ENCODE results near the gene RASGRP3. TPM values are rescaled to one million over a fixed set of nuclear protein-coding genes. Genes with fewer than 3 reads are reported as not detected.

RASGRP3 gene
- total and polyA plus RNA-seq, 2 donors (not counting 1 experiment from before 2014, with no cell fraction given) = 0.50 to 6.1 TPM

DNA sequence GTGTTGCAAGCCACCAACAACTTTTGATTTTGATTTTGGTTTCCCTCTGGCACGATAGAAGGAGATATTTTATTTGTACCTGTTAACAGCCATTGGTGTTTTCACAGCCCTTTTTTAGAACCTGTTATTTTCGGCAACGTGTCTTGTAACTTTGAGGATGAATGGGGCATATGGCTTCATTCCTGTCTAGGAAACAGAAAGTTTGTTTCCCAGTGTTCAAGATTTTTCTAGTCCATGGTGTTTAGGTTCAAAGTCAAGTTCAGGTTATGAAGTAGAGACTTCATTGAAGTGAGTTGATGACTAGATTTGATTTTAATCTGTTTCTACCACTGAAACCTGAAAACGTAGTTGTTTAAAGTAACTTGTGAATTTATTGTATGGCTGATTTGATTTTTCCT is 343 bp downstream of the RASGRP3 start:
- H3K4me2 ChIP-seq (ENCODE audit: extremely low read depth, insufficient read depth, low read length) = peak overlapping the region; percentile 94
- H4K20me1 ChIP-seq (ENCODE audit: control insufficient read depth, extremely low read depth, insufficient read depth, low read length) = no peaks in the 10 kb centered on the region
- H3K9me3 ChIP-seq (ENCODE audit: control insufficient read depth, insufficient read depth, low read depth, low read length) = no peaks in the 10 kb centered on the region
- no peak for DNase-seq (ENCODE audit: low read depth in 2 of 2)
- no peak overlapping the region for H3K9ac ChIP-seq (ENCODE audit: insufficient read depth, low read length)
- no peaks in the 10 kb centered on the region for H3K36me3 ChIP-seq (ENCODE audit: control insufficient read depth, insufficient read depth, low read length)
- no peak for TF ChIP-seq EZH2 (IDR thresholded peaks at IDR 0.05; ENCODE audit: low read length, missing control alignments)
- TF ChIP-seq, protein P1, sequence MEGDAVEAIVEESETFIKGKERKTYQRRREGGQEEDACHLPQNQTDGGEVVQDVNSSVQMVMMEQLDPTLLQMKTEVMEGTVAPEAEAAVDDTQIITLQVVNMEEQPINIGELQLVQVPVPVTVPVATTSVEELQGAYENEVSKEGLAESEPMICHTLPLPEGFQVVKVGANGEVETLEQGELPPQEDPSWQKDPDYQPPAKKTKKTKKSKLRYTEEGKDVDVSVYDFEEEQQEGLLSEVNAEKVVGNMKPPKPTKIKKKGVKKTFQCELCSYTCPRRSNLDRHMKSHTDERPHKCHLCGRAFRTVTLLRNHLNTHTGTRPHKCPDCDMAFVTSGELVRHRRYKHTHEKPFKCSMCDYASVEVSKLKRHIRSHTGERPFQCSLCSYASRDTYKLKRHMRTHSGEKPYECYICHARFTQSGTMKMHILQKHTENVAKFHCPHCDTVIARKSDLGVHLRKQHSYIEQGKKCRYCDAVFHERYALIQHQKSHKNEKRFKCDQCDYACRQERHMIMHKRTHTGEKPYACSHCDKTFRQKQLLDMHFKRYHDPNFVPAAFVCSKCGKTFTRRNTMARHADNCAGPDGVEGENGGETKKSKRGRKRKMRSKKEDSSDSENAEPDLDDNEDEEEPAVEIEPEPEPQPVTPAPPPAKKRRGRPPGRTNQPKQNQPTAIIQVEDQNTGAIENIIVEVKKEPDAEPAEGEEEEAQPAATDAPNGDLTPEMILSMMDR (conservative IDR thresholded peaks at IDR 0.05 in 1 of 2, IDR thresholded peaks at IDR 0.05 in 1 of 2; ENCODE audit: low read depth in 1 of 2, low read length in 2 of 2) = no peak
- H3K27ac ChIP-seq (ENCODE audit: insufficient read depth, low read length) = peak overlapping the region; percentile 89
- no peaks in the 10 kb centered on the region for H3K79me2 ChIP-seq (ENCODE audit: control insufficient read depth, insufficient read depth, low read length)
- peak overlapping the region; percentile 7 for H2AFZ ChIP-seq (ENCODE audit: low read length)
- H3K4me3 ChIP-seq (replicated peaks in 1 of 4; ENCODE audit: control extremely low read depth in 1 of 4, insufficient read depth in 1 of 4, low read depth in 3 of 4, low read length in 4 of 4) = peak overlapping the region; percentile 60 to 80 (median 69)
- H3K27me3 ChIP-seq (ENCODE audit: control insufficient read depth, insufficient read depth, low read length) = no peaks in the 10 kb centered on the region
- peaks cover 2% of the 10 kb centered on the region for H3K4me1 ChIP-seq (ENCODE audit: control insufficient read depth, extremely low read depth, insufficient read depth, low read length)

DNA sequence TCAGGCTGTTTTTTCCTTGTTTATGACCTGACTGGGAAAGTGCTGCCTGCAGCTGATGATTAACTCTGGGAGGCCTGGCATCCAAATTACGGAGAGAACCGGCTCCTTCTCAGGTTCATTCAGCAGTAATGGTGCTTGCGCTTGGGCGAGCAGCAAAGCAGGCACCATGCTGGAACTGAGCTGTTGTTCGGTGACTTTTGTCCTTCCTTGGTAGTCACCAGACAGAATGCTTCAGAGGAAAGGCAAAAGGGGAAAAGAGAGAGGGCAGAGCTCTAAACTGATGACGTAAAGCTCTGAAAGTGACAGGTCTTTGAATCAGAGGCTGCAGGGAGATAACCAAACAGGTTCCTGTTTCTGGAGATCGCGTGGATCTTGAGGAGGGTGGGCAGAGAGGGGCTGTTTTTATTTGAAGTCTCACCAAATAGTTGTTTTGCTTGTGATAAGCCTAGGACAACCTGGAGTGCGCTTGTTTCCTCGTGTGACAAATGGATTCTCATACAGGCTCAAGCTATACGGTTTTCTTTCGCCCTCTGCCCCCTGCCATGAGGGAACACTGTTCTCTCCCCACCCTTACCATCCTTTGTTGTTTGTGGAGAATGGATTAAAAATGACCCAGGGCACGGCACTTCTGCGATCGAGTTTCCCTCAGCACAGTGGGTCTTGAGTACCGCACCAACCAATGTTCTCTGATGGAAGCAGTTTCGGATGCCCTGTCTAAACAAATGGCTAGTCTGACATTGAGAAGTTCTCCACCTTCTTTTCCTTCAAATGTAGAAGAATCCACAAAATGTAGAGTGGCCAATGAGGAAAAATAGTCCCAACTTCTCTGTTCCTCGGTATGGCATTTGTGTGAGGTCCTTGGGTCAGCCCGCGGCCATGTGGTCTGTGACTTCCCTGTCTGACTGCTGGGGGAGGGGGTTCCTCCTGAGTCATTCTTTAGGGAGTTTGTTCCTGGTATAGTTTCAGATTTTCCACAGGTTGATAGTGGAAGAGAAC is 1.3 kb downstream of the RASGRP3 start:
- TF ChIP-seq, protein P1 (conservative IDR thresholded peaks at IDR 0.05 in 1 of 2, IDR thresholded peaks at IDR 0.05 in 1 of 2; ENCODE audit: low read depth in 1 of 2, low read length in 2 of 2) = no peak
- TF ChIP-seq EZH2 (IDR thresholded peaks at IDR 0.05; ENCODE audit: low read length, missing control alignments) = no peak
- peaks cover 2% of the 10 kb centered on the region for H3K4me1 ChIP-seq (ENCODE audit: control insufficient read depth, extremely low read depth, insufficient read depth, low read length)
- H3K79me2 ChIP-seq (ENCODE audit: control insufficient read depth, insufficient read depth, low read length) = no peaks in the 10 kb centered on the region
- H3K9me3 ChIP-seq (ENCODE audit: control insufficient read depth, insufficient read depth, low read depth, low read length) = no peaks in the 10 kb centered on the region
- H3K4me2 ChIP-seq (ENCODE audit: extremely low read depth, insufficient read depth, low read length) = no peak overlapping the region
- H3K36me3 ChIP-seq (ENCODE audit: control insufficient read depth, insufficient read depth, low read length) = no peaks in the 10 kb centered on the region
- no peak for DNase-seq (ENCODE audit: low read depth in 2 of 2)
- H3K4me3 ChIP-seq (replicated peaks in 1 of 4; ENCODE audit: control extremely low read depth in 1 of 4, insufficient read depth in 1 of 4, low read depth in 3 of 4, low read length in 4 of 4) = no peak overlapping the region
- H3K9ac ChIP-seq (ENCODE audit: insufficient read depth, low read length) = no peak overlapping the region
- H2AFZ ChIP-seq (ENCODE audit: low read length) = no peak overlapping the region
- H4K20me1 ChIP-seq (ENCODE audit: control insufficient read depth, extremely low read depth, insufficient read depth, low read length) = no peaks in the 10 kb centered on the region
- no peaks in the 10 kb centered on the region for H3K27me3 ChIP-seq (ENCODE audit: control insufficient read depth, insufficient read depth, low read length)
- H3K27ac ChIP-seq (ENCODE audit: insufficient read depth, low read length) = no peak overlapping the region

DNA sequence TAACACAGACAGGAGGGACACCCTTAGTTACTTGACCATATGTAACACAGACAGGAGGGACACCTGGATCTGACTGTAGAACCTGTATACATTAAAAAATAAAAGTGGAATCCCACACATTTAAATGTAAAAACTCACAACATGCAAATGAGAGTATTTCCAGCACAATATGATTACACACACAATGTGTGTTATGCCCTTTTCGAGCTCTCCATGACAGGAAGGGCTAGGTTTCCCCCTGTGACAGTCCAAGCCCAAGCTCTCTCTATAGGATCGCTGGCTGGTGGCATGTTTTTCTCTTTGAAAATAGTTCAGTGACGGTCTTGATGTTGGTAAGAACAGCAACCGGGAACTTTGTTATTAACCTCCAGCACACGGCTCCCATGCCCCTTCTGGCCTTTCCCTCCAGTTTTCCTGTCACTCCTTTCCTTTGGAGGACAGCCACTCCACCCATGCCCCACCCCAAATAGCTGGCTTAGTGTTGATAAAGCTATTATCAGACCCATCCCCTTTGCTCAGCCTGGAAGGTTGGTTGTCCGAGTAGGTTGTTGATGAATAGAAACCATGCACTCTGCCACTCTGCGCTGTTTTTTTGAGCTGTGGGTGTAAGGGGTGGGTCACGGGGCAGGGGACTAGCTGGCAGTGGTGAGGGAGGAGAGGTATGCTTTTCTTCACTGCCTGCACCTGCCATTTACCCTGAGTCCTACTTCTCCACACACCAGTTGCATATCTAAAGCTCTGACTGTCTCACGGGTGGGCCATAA is 2.7 kb downstream of the RASGRP3 start:
- H3K4me2 ChIP-seq (ENCODE audit: extremely low read depth, insufficient read depth, low read length) = no peak overlapping the region
- H3K9me3 ChIP-seq (ENCODE audit: control insufficient read depth, insufficient read depth, low read depth, low read length) = no peaks in the 10 kb centered on the region
- H3K27me3 ChIP-seq (ENCODE audit: control insufficient read depth, insufficient read depth, low read length) = no peaks in the 10 kb centered on the region
- no peak for TF ChIP-seq EZH2 (IDR thresholded peaks at IDR 0.05; ENCODE audit: low read length, missing control alignments)
- TF ChIP-seq, protein P1 (conservative IDR thresholded peaks at IDR 0.05 in 1 of 2, IDR thresholded peaks at IDR 0.05 in 1 of 2; ENCODE audit: low read depth in 1 of 2, low read length in 2 of 2) = no peak
- no peak overlapping the region for H2AFZ ChIP-seq (ENCODE audit: low read length)
- DNase-seq (ENCODE audit: low read depth in 2 of 2) = no peak
- no peaks in the 10 kb centered on the region for H3K36me3 ChIP-seq (ENCODE audit: control insufficient read depth, insufficient read depth, low read length)
- H3K4me3 ChIP-seq (replicated peaks in 1 of 4; ENCODE audit: control extremely low read depth in 1 of 4, insufficient read depth in 1 of 4, low read depth in 3 of 4, low read length in 4 of 4) = no peak overlapping the region
- H4K20me1 ChIP-seq (ENCODE audit: control insufficient read depth, extremely low read depth, insufficient read depth, low read length) = no peaks in the 10 kb centered on the region
- H3K4me1 ChIP-seq (ENCODE audit: control insufficient read depth, extremely low read depth, insufficient read depth, low read length) = peaks cover 2% of the 10 kb centered on the region
- no peaks in the 10 kb centered on the region for H3K79me2 ChIP-seq (ENCODE audit: control insufficient read depth, insufficient read depth, low read length)
- no peak overlapping the region for H3K27ac ChIP-seq (ENCODE audit: insufficient read depth, low read length)
- no peak overlapping the region for H3K9ac ChIP-seq (ENCODE audit: insufficient read depth, low read length)

All from fibroblast of lung (primary cell).